ENCODE data around the gene LRG1.
"Not testable (repeated sequence)": the region's sequence is repeated elsewhere in the genome, so short reads cannot be mapped to it uniquely, and the experiment has no call there.

The LRG1 gene

GRCh38 chr19:4567584-4568071 is 27.8 kb upstream of the LRG1 start:
- DNase-seq (ENCODE audit: low read depth) = peak; percentile 60
- H3K4me3 ChIP-seq (ENCODE audit: control insufficient read depth, low read depth, low read length) = no peak overlapping the region
- TF ChIP-seq CTCF (conservative IDR thresholded peaks at IDR 0.05; ENCODE audit: control insufficient read depth, insufficient read depth, low read depth, low read length) = peak; percentile 82

GRCh38 chr19:4566402-4567051 is 26.7 kb upstream of the LRG1 start:
- DNase-seq (ENCODE audit: low read depth) = no peak
- TF ChIP-seq CTCF (conservative IDR thresholded peaks at IDR 0.05; ENCODE audit: control insufficient read depth, insufficient read depth, low read depth, low read length) = no peak
- no peak overlapping the region for H3K4me3 ChIP-seq (ENCODE audit: control insufficient read depth, low read depth, low read length)

- H3K4me3 ChIP-seq (ENCODE audit: control insufficient read depth, low read depth, low read length); DNase-seq (ENCODE audit: low read depth): not testable (repeated sequence)
Observed at GRCh38 chr19:4563562-4563961, 23.7 kb upstream of the LRG1 start.

- DNase-seq (ENCODE audit: low read depth); H3K4me3 ChIP-seq (ENCODE audit: control insufficient read depth, low read depth, low read length): not testable (repeated sequence)
Observed at GRCh38 chr19:4562085-4562484, 22.2 kb upstream of the LRG1 start.

GRCh38 chr19:4559569-4559968 is 19.7 kb upstream of the LRG1 start, which contains the start of gene SEMA6B:
TSS of gene SEMA6B (minus strand) at chr19:4559684. CDS start at chr19:4558457, 1,227 bp downstream.
- TF ChIP-seq CTCF (conservative IDR thresholded peaks at IDR 0.05; ENCODE audit: control insufficient read depth, insufficient read depth, low read depth, low read length) = no peak
- no peak for DNase-seq (ENCODE audit: low read depth)
- no peak within 1 kb of the TSS for H3K4me3 ChIP-seq (ENCODE audit: control insufficient read depth, low read depth, low read length)

- no peak for DNase-seq (ENCODE audit: low read depth)
- no peak overlapping the region for H3K4me3 ChIP-seq (ENCODE audit: control insufficient read depth, low read depth, low read length)
- peak; percentile 80 for TF ChIP-seq CTCF (conservative IDR thresholded peaks at IDR 0.05; ENCODE audit: control insufficient read depth, insufficient read depth, low read depth, low read length)
Observed at GRCh38 chr19:4557971-4558941, 18.4 kb upstream of the LRG1 start.

- no peak for DNase-seq (ENCODE audit: low read depth)
- no peak overlapping the region for H3K4me3 ChIP-seq (ENCODE audit: control insufficient read depth, low read depth, low read length)
- TF ChIP-seq CTCF (conservative IDR thresholded peaks at IDR 0.05; ENCODE audit: control insufficient read depth, insufficient read depth, low read depth, low read length) = no peak
Observed at GRCh38 chr19:4557144-4557970, 17.5 kb upstream of the LRG1 start.
